ENCODE results near the gene CD8A. TPM values are rescaled to one million over a fixed set of nuclear protein-coding genes. Genes with fewer than 3 reads are reported as not detected.

Gene CD8A
- total RNA-seq, 2 donors from 2014 or later: 0.39 to 0.52 TPM

GRCh38 chr2:86822668-86823345 is 32.1 kb upstream of the CD8A start:
- TF ChIP-seq, protein P1, sequence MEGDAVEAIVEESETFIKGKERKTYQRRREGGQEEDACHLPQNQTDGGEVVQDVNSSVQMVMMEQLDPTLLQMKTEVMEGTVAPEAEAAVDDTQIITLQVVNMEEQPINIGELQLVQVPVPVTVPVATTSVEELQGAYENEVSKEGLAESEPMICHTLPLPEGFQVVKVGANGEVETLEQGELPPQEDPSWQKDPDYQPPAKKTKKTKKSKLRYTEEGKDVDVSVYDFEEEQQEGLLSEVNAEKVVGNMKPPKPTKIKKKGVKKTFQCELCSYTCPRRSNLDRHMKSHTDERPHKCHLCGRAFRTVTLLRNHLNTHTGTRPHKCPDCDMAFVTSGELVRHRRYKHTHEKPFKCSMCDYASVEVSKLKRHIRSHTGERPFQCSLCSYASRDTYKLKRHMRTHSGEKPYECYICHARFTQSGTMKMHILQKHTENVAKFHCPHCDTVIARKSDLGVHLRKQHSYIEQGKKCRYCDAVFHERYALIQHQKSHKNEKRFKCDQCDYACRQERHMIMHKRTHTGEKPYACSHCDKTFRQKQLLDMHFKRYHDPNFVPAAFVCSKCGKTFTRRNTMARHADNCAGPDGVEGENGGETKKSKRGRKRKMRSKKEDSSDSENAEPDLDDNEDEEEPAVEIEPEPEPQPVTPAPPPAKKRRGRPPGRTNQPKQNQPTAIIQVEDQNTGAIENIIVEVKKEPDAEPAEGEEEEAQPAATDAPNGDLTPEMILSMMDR (IDR thresholded peaks at IDR 0.05): no peak
- H3K27ac ChIP-seq: no peak overlapping the region
- H3K9me3 ChIP-seq: peaks cover 0 to 11% of the 10 kb centered on the region in 2 donors
- no peaks in the 10 kb centered on the region for H3K27me3 ChIP-seq
- H3K36me3 ChIP-seq: no peaks in the 10 kb centered on the region
- no peaks in the 10 kb centered on the region for H3K4me1 ChIP-seq
- H3K4me3 ChIP-seq: no peak overlapping the region
- no peak for DNase-seq (ENCODE audit: low spot score)

DNA sequence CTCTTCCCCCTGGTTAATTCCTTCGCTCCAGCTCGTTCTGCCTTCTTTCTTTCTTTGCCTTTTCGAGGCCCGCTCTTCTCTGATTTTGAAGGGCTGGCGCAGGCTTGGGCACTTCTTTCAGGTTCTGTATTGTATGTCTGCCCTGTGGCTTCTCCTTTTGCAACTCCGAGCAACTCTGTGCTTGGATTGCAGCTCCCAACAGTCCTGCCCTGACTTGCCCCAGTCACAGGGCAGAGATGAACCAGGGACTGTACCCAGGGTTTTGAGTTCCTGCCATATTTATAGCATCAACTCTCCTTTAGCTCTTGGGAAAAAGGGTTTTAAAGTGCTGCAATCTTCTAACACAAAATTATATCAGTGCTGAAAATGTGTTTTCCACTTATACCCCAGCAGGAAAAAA is 31.1 kb upstream of the CD8A start:
- DNase-seq (ENCODE audit: low spot score): no peak
- H3K4me1 ChIP-seq: no peaks in the 10 kb centered on the region
- TF ChIP-seq, protein P1 (IDR thresholded peaks at IDR 0.05): no peak
- no peak overlapping the region for H3K4me3 ChIP-seq
- H3K36me3 ChIP-seq: no peaks in the 10 kb centered on the region
- peaks cover 0 to 11% of the 10 kb centered on the region in 2 donors for H3K9me3 ChIP-seq
- H3K27me3 ChIP-seq: no peaks in the 10 kb centered on the region
- H3K27ac ChIP-seq: no peak overlapping the region

- Histone ChIP-seq H3K27ac (no peak overlapping the region), H3K4me3 (no peak overlapping the region), H3K27me3 (no peaks in the 10 kb centered on the region), H3K36me3 (no peaks in the 10 kb centered on the region), H3K9me3 (peaks cover 0 to 11% of the 10 kb centered on the region in 2 donors), H3K4me1 (no peaks in the 10 kb centered on the region)
- TF ChIP-seq, protein P1 (IDR thresholded peaks at IDR 0.05): no peak
- DNase-seq (ENCODE audit: low spot score): no peak
These were observed 30.6 kb upstream of the CD8A start for GRCh38 chr2:86821306-86821705.

- no peaks in the 10 kb centered on the region for H3K4me1 ChIP-seq
- TF ChIP-seq, protein P1 (IDR thresholded peaks at IDR 0.05): no peak
- H3K9me3 ChIP-seq: peaks cover 0 to 11% of the 10 kb centered on the region in 2 donors
- no peak overlapping the region for H3K4me3 ChIP-seq
- no peaks in the 10 kb centered on the region for H3K27me3 ChIP-seq
- DNase-seq (ENCODE audit: low spot score): no peak
- no peaks in the 10 kb centered on the region for H3K36me3 ChIP-seq
- no peak overlapping the region for H3K27ac ChIP-seq
These were observed 28.2 kb upstream of the CD8A start for GRCh38 chr2:86818957-86819356.

DNA sequence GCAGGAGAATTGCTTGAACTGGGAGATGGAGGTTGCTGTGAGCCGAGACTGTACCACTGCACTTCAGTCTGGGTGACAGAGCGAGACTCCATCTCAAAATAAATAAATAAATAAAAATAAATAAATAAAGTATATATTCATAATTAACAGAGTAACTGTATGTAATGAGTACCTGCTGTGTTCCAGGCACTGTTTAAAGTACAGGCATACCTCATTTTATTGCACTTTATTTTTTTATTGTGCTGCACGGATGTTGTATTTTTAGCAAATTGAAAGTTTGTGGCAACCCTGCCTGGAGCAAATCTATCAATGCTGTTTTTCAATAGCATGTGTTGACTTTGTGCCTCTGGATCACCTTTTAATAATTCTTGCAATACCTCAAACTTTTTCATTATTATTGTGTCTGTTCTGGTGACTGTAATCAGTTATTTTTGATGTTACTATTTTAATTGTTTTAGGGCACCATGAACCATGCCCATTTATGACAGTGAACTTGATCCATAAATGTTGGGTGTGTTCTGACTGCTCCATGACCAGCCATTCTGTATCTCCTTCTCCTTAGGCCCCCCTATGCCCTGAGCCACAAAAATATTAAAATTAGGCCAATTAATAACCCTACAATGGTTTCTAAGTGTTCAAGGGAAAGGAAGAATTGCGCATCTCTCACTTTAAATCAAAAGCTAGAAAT is 27.5 kb upstream of the CD8A start:
- TF ChIP-seq, protein P1 (IDR thresholded peaks at IDR 0.05): no peak
- no peaks in the 10 kb centered on the region for H3K27me3 ChIP-seq
- DNase-seq (ENCODE audit: low spot score): no peak
- no peak overlapping the region for H3K4me3 ChIP-seq
- no peaks in the 10 kb centered on the region for H3K36me3 ChIP-seq
- H3K27ac ChIP-seq: no peak overlapping the region
- peaks cover 0 to 11% of the 10 kb centered on the region in 2 donors for H3K9me3 ChIP-seq
- H3K4me1 ChIP-seq: no peaks in the 10 kb centered on the region

All from right atrium auricular region (tissue), 2 donors.